ENCODE results near the gene KLF4.

KLF4 gene

GRCh38 chr9:107465467-107466451 lies 23.8 kb downstream of the KLF4 start:
- Histone ChIP-seq H3K9me3 (ENCODE audit: control extremely low read depth in 1 of 5, control insufficient read depth in 4 of 5, insufficient read depth in 2 of 5, low read depth in 1 of 5, low read length in 4 of 5) (no peaks in the 10 kb centered on the region), H3K27me3 (replicated peaks in 2 of 5; ENCODE audit: control insufficient read depth in 4 of 5, insufficient read depth in 5 of 5, low read length in 4 of 5) (peaks cover 8 to 41% (median 16%) of the 10 kb centered on the region in 5 experiments), H3K4me1 (ENCODE audit: control extremely low read depth in 1 of 4, control insufficient read depth in 4 of 4, insufficient read depth in 4 of 4, low read length in 3 of 4) (peaks cover 0 to 14% (median 12%) of the 10 kb centered on the region in 4 experiments), H3K27ac (ENCODE audit: insufficient read depth in 1 of 2, low read depth in 1 of 2, low read length in 2 of 2, poor library complexity in 1 of 2, severe bottlenecking in 2 of 2) (no peak overlapping the region), H3K4me3 (ENCODE audit: control insufficient read depth in 1 of 7, extremely low read depth in 1 of 7, insufficient read depth in 4 of 7, low read depth in 2 of 7, low read length in 6 of 7) (peak overlapping the region in 6 of 7 experiments; percentile 44 to 80 (median 61)), H3K36me3 (ENCODE audit: control insufficient read depth in 4 of 4, insufficient read depth in 4 of 4, low read length in 3 of 4) (no peaks in the 10 kb centered on the region)
- peak; percentile 45 to 67 (median 64) for DNase-seq
- CTCF ChIA-PET: interaction anchor here (0.6 to 1.9 kb wide), 19 partner anchors 10 to 1348 kb away, joined by 3 to 13 read pairs (median 4); no protein-coding TSS in a partner anchor
- POLR2A ChIA-PET: no interaction called here
- 6% methylated on average over 48 of the region's 75 CpGs for WGBS (ENCODE audit: insufficient coverage)

GRCh38 chr9:107464516-107464915 lies 25.1 kb downstream of the KLF4 start:
- CTCF ChIA-PET: interaction anchor here (0.9 to 1.8 kb wide), 3 partner anchors 11 to 51 kb away, joined by 3 to 8 read pairs (median 3); no protein-coding TSS in a partner anchor
- H3K27me3 ChIP-seq (replicated peaks in 2 of 5; ENCODE audit: control insufficient read depth in 4 of 5, insufficient read depth in 5 of 5, low read length in 4 of 5): peaks cover 8 to 41% (median 20%) of the 10 kb centered on the region in 5 experiments
- DNase-seq: no peak
- no peak overlapping the region for H3K27ac ChIP-seq (ENCODE audit: insufficient read depth in 1 of 2, low read depth in 1 of 2, low read length in 2 of 2, poor library complexity in 1 of 2, severe bottlenecking in 2 of 2)
- peaks cover 0 to 6% (median 0%) of the 10 kb centered on the region in 5 experiments for H3K9me3 ChIP-seq (ENCODE audit: control extremely low read depth in 1 of 5, control insufficient read depth in 4 of 5, insufficient read depth in 2 of 5, low read depth in 1 of 5, low read length in 4 of 5)
- no peaks in the 10 kb centered on the region for H3K36me3 ChIP-seq (ENCODE audit: control insufficient read depth in 4 of 4, insufficient read depth in 4 of 4, low read length in 3 of 4)
- peaks cover 0 to 14% (median 12%) of the 10 kb centered on the region in 4 experiments for H3K4me1 ChIP-seq (ENCODE audit: control extremely low read depth in 1 of 4, control insufficient read depth in 4 of 4, insufficient read depth in 4 of 4, low read length in 3 of 4)
- POLR2A ChIA-PET: no interaction called here
- no peak overlapping the region for H3K4me3 ChIP-seq (ENCODE audit: control insufficient read depth in 1 of 7, extremely low read depth in 1 of 7, insufficient read depth in 4 of 7, low read depth in 2 of 7, low read length in 6 of 7)

GRCh38 chr9:107462691-107463090 lies 26.9 kb downstream of the KLF4 start:
- 100% methylated on average over 2 of the region's 4 CpGs for WGBS (ENCODE audit: insufficient coverage)
- Histone ChIP-seq H3K27me3 (replicated peaks in 2 of 5; ENCODE audit: control insufficient read depth in 4 of 5, insufficient read depth in 5 of 5, low read length in 4 of 5) (peaks cover 8 to 40% (median 20%) of the 10 kb centered on the region in 5 experiments), H3K4me1 (ENCODE audit: control extremely low read depth in 1 of 4, control insufficient read depth in 4 of 4, insufficient read depth in 4 of 4, low read length in 3 of 4) (peaks cover 0 to 14% (median 12%) of the 10 kb centered on the region in 4 experiments), H3K9me3 (ENCODE audit: control extremely low read depth in 1 of 5, control insufficient read depth in 4 of 5, insufficient read depth in 2 of 5, low read depth in 1 of 5, low read length in 4 of 5) (peaks cover 0 to 6% (median 0%) of the 10 kb centered on the region in 5 experiments), H3K4me3 (ENCODE audit: control insufficient read depth in 1 of 7, extremely low read depth in 1 of 7, insufficient read depth in 4 of 7, low read depth in 2 of 7, low read length in 6 of 7) (no peak overlapping the region), H3K36me3 (ENCODE audit: control insufficient read depth in 4 of 4, insufficient read depth in 4 of 4, low read length in 3 of 4) (no peaks in the 10 kb centered on the region), H3K27ac (ENCODE audit: insufficient read depth in 1 of 2, low read depth in 1 of 2, low read length in 2 of 2, poor library complexity in 1 of 2, severe bottlenecking in 2 of 2) (no peak overlapping the region)
- ChIA-PET CTCF (no interaction called here), POLR2A (no interaction called here)
- DNase-seq: peak in 1 of 3 donors; percentile 39

GRCh38 chr9:107460153-107461023 lies 29.2 kb downstream of the KLF4 start:
- no peak for DNase-seq
- H3K27ac ChIP-seq (ENCODE audit: insufficient read depth in 1 of 2, low read depth in 1 of 2, low read length in 2 of 2, poor library complexity in 1 of 2, severe bottlenecking in 2 of 2): no peak overlapping the region
- POLR2A ChIA-PET: no interaction called here
- no peaks in the 10 kb centered on the region for H3K36me3 ChIP-seq (ENCODE audit: control insufficient read depth in 4 of 4, insufficient read depth in 4 of 4, low read length in 3 of 4)
- H3K4me3 ChIP-seq (ENCODE audit: control insufficient read depth in 1 of 7, extremely low read depth in 1 of 7, insufficient read depth in 4 of 7, low read depth in 2 of 7, low read length in 6 of 7): no peak overlapping the region
- peaks cover 0 to 6% (median 0%) of the 10 kb centered on the region in 5 experiments for H3K9me3 ChIP-seq (ENCODE audit: control extremely low read depth in 1 of 5, control insufficient read depth in 4 of 5, insufficient read depth in 2 of 5, low read depth in 1 of 5, low read length in 4 of 5)
- 100% methylated on average over 4 of the region's 6 CpGs for WGBS (ENCODE audit: insufficient coverage)
- CTCF ChIA-PET: interaction anchor here (0.6 to 1.8 kb wide), 3 partner anchors 9 to 117 kb away, joined by 3 to 4 read pairs (median 4); no protein-coding TSS in a partner anchor
- H3K4me1 ChIP-seq (ENCODE audit: control extremely low read depth in 1 of 4, control insufficient read depth in 4 of 4, insufficient read depth in 4 of 4, low read length in 3 of 4): peaks cover 0 to 4% (median 4%) of the 10 kb centered on the region in 4 experiments
- peaks cover 3 to 22% (median 10%) of the 10 kb centered on the region in 5 experiments for H3K27me3 ChIP-seq (replicated peaks in 2 of 5; ENCODE audit: control insufficient read depth in 4 of 5, insufficient read depth in 5 of 5, low read length in 4 of 5)

GRCh38 chr9:107455425-107456135 lies 34.0 kb downstream of the KLF4 start:
- ChIA-PET POLR2A (no interaction called here), CTCF (no interaction called here)
- H3K4me3 ChIP-seq (ENCODE audit: control insufficient read depth in 1 of 7, extremely low read depth in 1 of 7, insufficient read depth in 4 of 7, low read depth in 2 of 7, low read length in 6 of 7): no peak overlapping the region
- peaks cover 0 to 4% (median 0%) of the 10 kb centered on the region in 5 experiments for H3K27me3 ChIP-seq (replicated peaks in 2 of 5; ENCODE audit: control insufficient read depth in 4 of 5, insufficient read depth in 5 of 5, low read length in 4 of 5)
- no peaks in the 10 kb centered on the region for H3K4me1 ChIP-seq (ENCODE audit: control extremely low read depth in 1 of 4, control insufficient read depth in 4 of 4, insufficient read depth in 4 of 4, low read length in 3 of 4)
- no peaks in the 10 kb centered on the region for H3K36me3 ChIP-seq (ENCODE audit: control insufficient read depth in 4 of 4, insufficient read depth in 4 of 4, low read length in 3 of 4)
- no peak for DNase-seq
- H3K9me3 ChIP-seq (ENCODE audit: control extremely low read depth in 1 of 5, control insufficient read depth in 4 of 5, insufficient read depth in 2 of 5, low read depth in 1 of 5, low read length in 4 of 5): peaks cover 0 to 5% (median 0%) of the 10 kb centered on the region in 5 experiments
- H3K27ac ChIP-seq (ENCODE audit: insufficient read depth in 1 of 2, low read depth in 1 of 2, low read length in 2 of 2, poor library complexity in 1 of 2, severe bottlenecking in 2 of 2): no peak overlapping the region
- 93% methylated on average over 3 of the region's 6 CpGs for WGBS (ENCODE audit: insufficient coverage)

- 94% methylated on average over 2 of the region's 4 CpGs for WGBS (ENCODE audit: insufficient coverage)
- Histone ChIP-seq H3K4me1 (ENCODE audit: control extremely low read depth in 1 of 4, control insufficient read depth in 4 of 4, insufficient read depth in 4 of 4, low read length in 3 of 4) (no peaks in the 10 kb centered on the region), H3K27ac (ENCODE audit: insufficient read depth in 1 of 2, low read depth in 1 of 2, low read length in 2 of 2, poor library complexity in 1 of 2, severe bottlenecking in 2 of 2) (no peak overlapping the region), H3K27me3 (replicated peaks in 2 of 5; ENCODE audit: control insufficient read depth in 4 of 5, insufficient read depth in 5 of 5, low read length in 4 of 5) (no peaks in the 10 kb centered on the region), H3K36me3 (ENCODE audit: control insufficient read depth in 4 of 4, insufficient read depth in 4 of 4, low read length in 3 of 4) (no peaks in the 10 kb centered on the region), H3K4me3 (ENCODE audit: control insufficient read depth in 1 of 7, extremely low read depth in 1 of 7, insufficient read depth in 4 of 7, low read depth in 2 of 7, low read length in 6 of 7) (no peak overlapping the region), H3K9me3 (ENCODE audit: control extremely low read depth in 1 of 5, control insufficient read depth in 4 of 5, insufficient read depth in 2 of 5, low read depth in 1 of 5, low read length in 4 of 5) (no peaks in the 10 kb centered on the region)
- no peak for DNase-seq
- POLR2A ChIA-PET: no interaction called here
- CTCF ChIA-PET: interaction anchor here (1.3 kb wide), 1 partner anchor 28 kb away, joined by 6 read pairs; no protein-coding TSS in a partner anchor
These were observed 36.1 kb downstream of the KLF4 start for GRCh38 chr9:107453479-107453878.
